K562 (cell line): ENCODE results near the gene MEIOB. TPM values are rescaled to one million over a fixed set of nuclear protein-coding genes. Genes with fewer than 3 reads are reported as not detected.

ENCODE experiments used
- CBX5 ChIP-seq: IDR thresholded peaks from 2 replicates; pipeline ENCODE4 v1.6.1; 2014; ENCODE audit warnings: low read depth, borderline replicate concordance
- CCAR2 ChIP-seq: fragments of 200-400 bp; formaldehyde crosslinking; IDR thresholded peaks from 2 replicates; pipeline ENCODE4 v1.6.1; 2017; ENCODE audit warnings: mild to moderate bottlenecking, low read depth, low read length
- CREBBP ChIP-seq: IDR thresholded peaks from one replicate; pipeline ENCODE4 v1.6.1; 2012; ENCODE audit warnings: low read depth, mild to moderate bottlenecking, control low read depth, inconsistent platforms, low read length
- CUX1 ChIP-seq: fragments of 200-800 bp; sonication (Bioruptor generic); IDR thresholded peaks from 2 replicates; pipeline ENCODE4 v1.6.1; 2016; ENCODE audit warnings: missing genetic modification characterization, missing compliant biosample characterization
- DPF2 ChIP-seq: fragments of 450-650 bp; IDR thresholded peaks from 2 replicates; pipeline ENCODE4 v1.6.1; 2016
- E2F6 ChIP-seq, 2 experiments: IDR thresholded peaks; 2 replicates each; pipeline ENCODE4 v1.6.1; 2011; ENCODE audit warnings: borderline replicate concordance in 1 of 2, control low read depth in 1 of 2, low read depth in 1 of 2, low read length in 1 of 2, mild to moderate bottlenecking in 1 of 2, mixed read lengths in 1 of 2, moderate library complexity in 1 of 2; ENCODE audit not compliant: insufficient read depth in 1 of 2, insufficient read length in 1 of 2, poor library complexity in 1 of 2, severe bottlenecking in 1 of 2; ENCODE audit errors: extremely low read depth in 1 of 2
- GATAD2B ChIP-seq: fragments of 450-650 bp; IDR thresholded peaks from 2 replicates; pipeline ENCODE4 v1.6.1; 2017; ENCODE audit warnings: mild to moderate bottlenecking, borderline replicate concordance
- GTF3C2 ChIP-seq: IDR thresholded peaks from 3 replicates; pipeline ENCODE4 v1.6.1; 2011; ENCODE audit warnings: borderline replicate concordance, mild to moderate bottlenecking, moderate library complexity; ENCODE audit not compliant: insufficient read length; ENCODE audit errors: extremely low read depth
- KAT8 ChIP-seq: fragments of 450-650 bp; IDR thresholded peaks from 2 replicates; pipeline ENCODE4 v1.6.1; 2016; ENCODE audit warnings: low read depth, mild to moderate bottlenecking
- MAFK ChIP-seq: IDR thresholded peaks from 2 replicates; pipeline ENCODE4 v1.6.1; 2011; ENCODE audit warnings: low read length, improper control_type of control experiment
- NR0B1 ChIP-seq: fragments of 450-650 bp; IDR thresholded peaks from one replicate; pipeline ENCODE4 v1.6.1; 2018; ENCODE audit warnings: mild to moderate bottlenecking, moderate library complexity; ENCODE audit not compliant: partially characterized antibody
- POLR2AphosphoS2 ChIP-seq: IDR thresholded peaks from 2 replicates; pipeline ENCODE4 v1.6.1; 2012; ENCODE audit warnings: low read length, improper control_type of control experiment
- ZBTB8A ChIP-seq: fragments of 450-650 bp; IDR thresholded peaks from 2 replicates; pipeline ENCODE4 v1.6.1; 2018; ENCODE audit warnings: mild to moderate bottlenecking, moderate library complexity; ENCODE audit not compliant: partially characterized antibody
- ZEB2 ChIP-seq: fragments of 450-650 bp; IDR thresholded peaks from 2 replicates; pipeline ENCODE4 v1.6.1; 2016
- ZKSCAN3 ChIP-seq: fragments of 250-450 bp; sonication (Bioruptor Pico); IDR thresholded peaks from 2 replicates; pipeline ENCODE4 v1.4.0; 2020
- polyA plus RNA-seq, 8 experiments: library from polyadenylated mRNA; depleted of rRNA in 4 of 8; stranded (reverse) in 5 of 8; unstranded in 3 of 8; fragments of >200 nt; fragmentation: Nextera tagmentation in 2 of 8; fragmentation: Illumina TruSeq in 1 of 8; extraction: Ambion mirVana in 2 of 8; extraction: Trizol in 1 of 8; gene quantifications; 2 replicates each; pipeline versions ENCODE4 v1.2.1 to v1.2.3, GENCODE V29; 2011 to 2014; ENCODE audit warnings: inconsistent platforms in 1 of 8, missing spikeins in 1 of 8
- total RNA-seq, 7 experiments: library from RNA; depleted of rRNA in 6 of 7; stranded (reverse); fragments of >200 nt in 6 of 7; fragmentation: Illumina TruSeq in 2 of 7; extraction: Trizol in 2 of 7; gene quantifications; 2 replicates each; pipeline versions ENCODE4 v1.2.1 to v1.2.3, GENCODE V29; 2011 to 2021; ENCODE audit warnings: low replicate concordance in 1 of 7

Gene MEIOB
- total and polyA plus RNA-seq, 9 of the 15 experiments (the other 6 are each of a cell fraction or from before 2014, with no cell fraction given): 25.4 to 203 (median 97.6) TPM

GRCh38 chr16:1826691-1827573 lies 45.0 kb downstream of the MEIOB start, which contains the start of the genes FAHD1 and HAGH (continued):
- TF ChIP-seq GATAD2B: no peak
- TF ChIP-seq POLR2AphosphoS2: no peak
- TF ChIP-seq GTF3C2: no peak
- TF ChIP-seq DPF2: no peak
- TF ChIP-seq ZKSCAN3 (CRISPR knock-in tag): no peak
- TF ChIP-seq CCAR2: no peak
- no peak for TF ChIP-seq MAFK
- no peak for TF ChIP-seq CBX5
- peak in 1 of 2 experiments; percentile 74 for TF ChIP-seq E2F6 (IDR thresholded peaks at IDR 0.05; ENCODE audit: borderline replicate concordance in 1 of 2, extremely low read depth in 1 of 2, insufficient read depth in 1 of 2, insufficient read length in 1 of 2, low read depth in 1 of 2, low read length in 1 of 2, poor library complexity in 1 of 2, severe bottlenecking in 1 of 2)
- TF ChIP-seq CUX1 (CRISPR knock-in tag): no peak
- no peak for TF ChIP-seq ZBTB8A
- TF ChIP-seq ZEB2: peak; percentile 60; the same call in 1 of the 2 replicates
- no peak for TF ChIP-seq NR0B1
- no peak for TF ChIP-seq KAT8
- no peak for TF ChIP-seq CREBBP
